KMS-11 (cell line): ENCODE results near the gene S100A2.

Experiments
- H2AFZ ChIP-seq: fragments of 200-600 bp; sonication (generic); 2 replicates; pipeline ENCODE4 v1.6.1; 2016; ENCODE audit warnings: antibody characterized with exemption, mixed run types, low read depth
- H3K27ac ChIP-seq: fragments of 200-600 bp; sonication (generic); 2 replicates; pipeline ENCODE4 v1.6.1; 2016; ENCODE audit warnings: mild to moderate bottlenecking, mixed run types
- H3K27me3 ChIP-seq: fragments of 200-600 bp; sonication (generic); 2 replicates; pipeline ENCODE4 v1.6.1; 2017; ENCODE audit warnings: mild to moderate bottlenecking, low read depth, mixed run types, moderate library complexity; ENCODE audit not compliant: insufficient read depth
- H3K36me3 ChIP-seq: fragments of 200-600 bp; sonication (generic); 2 replicates; pipeline ENCODE4 v1.6.1; 2017; ENCODE audit warnings: mild to moderate bottlenecking, mixed run types; ENCODE audit not compliant: insufficient read depth
- H3K4me1 ChIP-seq: fragments of 200-600 bp; sonication (generic); 2 replicates; pipeline ENCODE4 v1.6.1; 2016; ENCODE audit warnings: mild to moderate bottlenecking, low read depth, mixed run types; ENCODE audit not compliant: poor library complexity, severe bottlenecking
- H3K4me2 ChIP-seq: fragments of 200-600 bp; sonication (generic); 2 replicates; pipeline ENCODE4 v1.7.0; 2016; ENCODE audit warnings: mild to moderate bottlenecking, mixed run types
- H3K4me3 ChIP-seq: fragments of 200-600 bp; sonication (generic); IDR thresholded peaks from 2 replicates; pipeline ENCODE4 v1.6.1; 2017; ENCODE audit warnings: low read depth, low read length, mixed read lengths; ENCODE audit not compliant: insufficient read depth
- H3K79me2 ChIP-seq: fragments of 200-600 bp; sonication (generic); 2 replicates; pipeline ENCODE4 v1.6.1; 2016; ENCODE audit warnings: low read depth, mixed run types; ENCODE audit not compliant: insufficient read depth
- H3K9ac ChIP-seq: fragments of 200-600 bp; sonication (generic); 2 replicates; pipeline ENCODE4 v1.6.1; 2016; ENCODE audit warnings: mild to moderate bottlenecking, mixed run types
- H4K20me1 ChIP-seq: fragments of 200-600 bp; sonication (generic); 2 replicates; pipeline ENCODE4 v1.6.1; 2016; ENCODE audit warnings: mild to moderate bottlenecking, mixed run types; ENCODE audit not compliant: insufficient read depth
- TF ChIP-seq, protein P1 (sequence below): fragments of 200-600 bp; sonication (generic); conservative IDR thresholded peaks from 2 replicates; pipeline ENCODE4 v1.6.1; 2017; ENCODE audit warnings: low read depth, mild to moderate bottlenecking, antibody characterized with exemption, low read length, moderate library complexity, mixed read lengths

Gene S100A2

GRCh38 chr1:153537376-153537730, 28.3 kb downstream of the S100A2 start:
- no peaks in the 10 kb centered on the region for H3K36me3 ChIP-seq
- H3K4me1 ChIP-seq: peaks cover 16% of the 10 kb centered on the region
- H3K27me3 ChIP-seq: no peaks in the 10 kb centered on the region
- H4K20me1 ChIP-seq: no peaks in the 10 kb centered on the region
- peak overlapping the region; percentile 84; the same call in 1 of the 2 replicates for H2AFZ ChIP-seq
- H3K9ac ChIP-seq: no peak overlapping the region
- H3K4me3 ChIP-seq: no peak overlapping the region
- no peaks in the 10 kb centered on the region for H3K79me2 ChIP-seq
- H3K27ac ChIP-seq: no peak overlapping the region
- no peak overlapping the region for H3K4me2 ChIP-seq
- TF ChIP-seq, protein P1, sequence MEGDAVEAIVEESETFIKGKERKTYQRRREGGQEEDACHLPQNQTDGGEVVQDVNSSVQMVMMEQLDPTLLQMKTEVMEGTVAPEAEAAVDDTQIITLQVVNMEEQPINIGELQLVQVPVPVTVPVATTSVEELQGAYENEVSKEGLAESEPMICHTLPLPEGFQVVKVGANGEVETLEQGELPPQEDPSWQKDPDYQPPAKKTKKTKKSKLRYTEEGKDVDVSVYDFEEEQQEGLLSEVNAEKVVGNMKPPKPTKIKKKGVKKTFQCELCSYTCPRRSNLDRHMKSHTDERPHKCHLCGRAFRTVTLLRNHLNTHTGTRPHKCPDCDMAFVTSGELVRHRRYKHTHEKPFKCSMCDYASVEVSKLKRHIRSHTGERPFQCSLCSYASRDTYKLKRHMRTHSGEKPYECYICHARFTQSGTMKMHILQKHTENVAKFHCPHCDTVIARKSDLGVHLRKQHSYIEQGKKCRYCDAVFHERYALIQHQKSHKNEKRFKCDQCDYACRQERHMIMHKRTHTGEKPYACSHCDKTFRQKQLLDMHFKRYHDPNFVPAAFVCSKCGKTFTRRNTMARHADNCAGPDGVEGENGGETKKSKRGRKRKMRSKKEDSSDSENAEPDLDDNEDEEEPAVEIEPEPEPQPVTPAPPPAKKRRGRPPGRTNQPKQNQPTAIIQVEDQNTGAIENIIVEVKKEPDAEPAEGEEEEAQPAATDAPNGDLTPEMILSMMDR: no peak

- TF ChIP-seq, protein P1: no peak
- Histone ChIP-seq H3K36me3 (no peaks in the 10 kb centered on the region), H4K20me1 (no peaks in the 10 kb centered on the region), H3K4me3 (peak overlapping the region; percentile 95), H3K79me2 (no peaks in the 10 kb centered on the region), H3K9ac (peak overlapping the region; percentile 76), H2AFZ (peak overlapping the region; percentile 84), H3K4me2 (peak overlapping the region; percentile 91), H3K27ac (peak overlapping the region; percentile 53), H3K4me1 (peaks cover 16% of the 10 kb centered on the region), H3K27me3 (no peaks in the 10 kb centered on the region)
Measured at GRCh38 chr1:153536671-153537375, 28.8 kb downstream of the S100A2 start.

DNA sequence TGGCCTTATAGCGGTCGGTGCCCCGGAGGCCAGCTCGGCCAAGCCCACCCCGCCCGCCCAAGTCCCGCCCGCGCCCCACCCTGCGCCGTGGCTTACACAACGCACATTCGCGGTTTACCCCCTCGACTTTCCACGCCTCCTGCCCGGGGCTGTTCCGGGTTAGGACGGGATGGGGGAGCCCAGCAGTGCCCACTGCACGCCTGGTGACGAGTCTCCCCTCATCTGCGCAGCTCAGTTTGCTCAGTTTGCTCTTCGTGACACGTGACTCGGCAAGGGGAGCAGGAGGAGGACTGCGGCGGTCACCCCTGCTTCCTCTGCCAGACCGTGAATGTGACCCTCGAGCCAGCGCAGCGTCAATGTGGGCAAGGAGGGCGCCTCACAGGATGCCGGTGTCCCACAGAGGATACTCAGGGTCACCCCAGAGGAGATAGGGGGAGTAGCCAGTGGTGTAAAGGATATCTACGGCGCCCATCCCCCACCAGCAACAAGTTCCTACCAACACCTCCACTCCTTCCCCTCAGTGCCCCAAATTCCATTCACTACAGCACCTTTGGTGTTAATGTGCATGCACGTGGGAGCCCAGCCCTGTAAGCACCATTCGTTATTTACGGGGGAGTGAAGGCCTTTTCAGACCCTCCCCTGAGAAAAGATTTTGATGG, 29.5 kb downstream of the S100A2 start:
- peak overlapping the region; percentile 95 for H3K4me3 ChIP-seq
- peak overlapping the region; percentile 76 for H3K9ac ChIP-seq
- H3K4me2 ChIP-seq: peak overlapping the region; percentile 91
- no peaks in the 10 kb centered on the region for H3K36me3 ChIP-seq
- H2AFZ ChIP-seq: peak overlapping the region; percentile 84
- TF ChIP-seq, protein P1: no peak
- H3K4me1 ChIP-seq: peaks cover 16% of the 10 kb centered on the region
- H3K27ac ChIP-seq: peak overlapping the region; percentile 58
- H4K20me1 ChIP-seq: no peaks in the 10 kb centered on the region
- no peaks in the 10 kb centered on the region for H3K79me2 ChIP-seq
- H3K27me3 ChIP-seq: no peaks in the 10 kb centered on the region

- TF ChIP-seq, protein P1: no peak
- Histone ChIP-seq H3K4me3 (peak within 1 kb of the TSS; percentile 95), H3K27ac (peak within 1 kb of the TSS; percentile 58), H4K20me1 (no peaks in the 10 kb centered on the region), H3K4me2 (peak within 1 kb of the TSS; percentile 91), H3K4me1 (peaks cover 16% of the 10 kb centered on the region), H3K79me2 (no peaks in the 10 kb centered on the region), H3K27me3 (no peaks in the 10 kb centered on the region), H3K9ac (peak within 1 kb of the TSS; percentile 76), H2AFZ (peak within 1 kb of the TSS; percentile 84), H3K36me3 (no peaks in the 10 kb centered on the region)
Measured at GRCh38 chr1:153535242-153536011, 30.2 kb downstream of the S100A2 start, which contains the start of gene S100A6. S100A6 (minus strand) TSS chr1:153535991; CDS start chr1:153535339, 652 bp downstream.
